Measurements from ENCODE around the gene ANKRD45.
"Not testable (repeated sequence)": the region's sequence is repeated elsewhere in the genome, so short reads cannot be mapped to it uniquely, and the experiment has no call there.

Gene ANKRD45

GRCh38 chr1:173627269-173627668, 42.4 kb downstream of the ANKRD45 start:
- TF ChIP-seq CTCF (IDR thresholded peaks at IDR 0.05; ENCODE audit: extremely low read depth, insufficient read depth, missing control alignments): no peak
- DNase-seq (ENCODE audit: low spot score): no peak
- in situ Hi-C loops (cut with MboI; ENCODE audit: low pct_unique_long_range_greater_than_20kb, low sequenced_read_pairs, unreplicated experiment): no loop called here

- TF ChIP-seq CTCF (IDR thresholded peaks at IDR 0.05; ENCODE audit: extremely low read depth, insufficient read depth, missing control alignments): no peak
- DNase-seq (ENCODE audit: low spot score): no peak
- in situ Hi-C loops (cut with MboI; ENCODE audit: low pct_unique_long_range_greater_than_20kb, low sequenced_read_pairs, unreplicated experiment): no loop called here
These were observed 52.8 kb downstream of the ANKRD45 start for GRCh38 chr1:173616859-173617258.

- in situ Hi-C loops (cut with MboI; ENCODE audit: low pct_unique_long_range_greater_than_20kb, low sequenced_read_pairs, unreplicated experiment); DNase-seq (ENCODE audit: low spot score): not testable (repeated sequence)
These were observed 56.6 kb downstream of the ANKRD45 start for GRCh38 chr1:173613086-173613485.

- in situ Hi-C loops (cut with MboI; ENCODE audit: low pct_unique_long_range_greater_than_20kb, low sequenced_read_pairs, unreplicated experiment): no loop called here
- TF ChIP-seq CTCF (IDR thresholded peaks at IDR 0.05; ENCODE audit: extremely low read depth, insufficient read depth, missing control alignments): no peak
- no peak for DNase-seq (ENCODE audit: low spot score)
These were observed 61.0 kb downstream of the ANKRD45 start for GRCh38 chr1:173608503-173609216.

GRCh38 chr1:173603056-173603591, 66.5 kb downstream of the ANKRD45 start, which contains the start of gene SLC9C2:
SLC9C2 (minus strand) TSS chr1:173603072; CDS start chr1:173601776, 1,296 bp downstream.
- no peak for DNase-seq (ENCODE audit: low spot score)
- TF ChIP-seq CTCF (IDR thresholded peaks at IDR 0.05; ENCODE audit: extremely low read depth, insufficient read depth, missing control alignments): no peak
- in situ Hi-C loops (cut with MboI; ENCODE audit: low pct_unique_long_range_greater_than_20kb, low sequenced_read_pairs, unreplicated experiment): no loop called here

GRCh38 chr1:173601588-173601987, 68.1 kb downstream of the ANKRD45 start:
- in situ Hi-C loops (cut with MboI; ENCODE audit: low pct_unique_long_range_greater_than_20kb, low sequenced_read_pairs, unreplicated experiment): no loop called here
- TF ChIP-seq CTCF (IDR thresholded peaks at IDR 0.05; ENCODE audit: extremely low read depth, insufficient read depth, missing control alignments): no peak
- no peak for DNase-seq (ENCODE audit: low spot score)

GRCh38 chr1:173596097-173596825, 73.4 kb downstream of the ANKRD45 start:
- no peak for TF ChIP-seq CTCF (IDR thresholded peaks at IDR 0.05; ENCODE audit: extremely low read depth, insufficient read depth, missing control alignments)
- in situ Hi-C loops (cut with MboI; ENCODE audit: low pct_unique_long_range_greater_than_20kb, low sequenced_read_pairs, unreplicated experiment): no loop called here
- no peak for DNase-seq (ENCODE audit: low spot score)

GRCh38 chr1:173591138-173591537, 78.5 kb downstream of the ANKRD45 start:
- DNase-seq (ENCODE audit: low spot score); in situ Hi-C loops (cut with MboI; ENCODE audit: low pct_unique_long_range_greater_than_20kb, low sequenced_read_pairs, unreplicated experiment): not testable (repeated sequence)

All from GM13977 (cell line).